Measurements from ENCODE around the gene TMEM250. TPM values are rescaled to one million over a fixed set of nuclear protein-coding genes. Genes with fewer than 3 reads are reported as not detected.

TMEM250 gene
- polyA plus RNA-seq, 1 donor (not counting 4 experiments of a cell fraction or from before 2014, with no cell fraction given): 9.9 TPM

DNA sequence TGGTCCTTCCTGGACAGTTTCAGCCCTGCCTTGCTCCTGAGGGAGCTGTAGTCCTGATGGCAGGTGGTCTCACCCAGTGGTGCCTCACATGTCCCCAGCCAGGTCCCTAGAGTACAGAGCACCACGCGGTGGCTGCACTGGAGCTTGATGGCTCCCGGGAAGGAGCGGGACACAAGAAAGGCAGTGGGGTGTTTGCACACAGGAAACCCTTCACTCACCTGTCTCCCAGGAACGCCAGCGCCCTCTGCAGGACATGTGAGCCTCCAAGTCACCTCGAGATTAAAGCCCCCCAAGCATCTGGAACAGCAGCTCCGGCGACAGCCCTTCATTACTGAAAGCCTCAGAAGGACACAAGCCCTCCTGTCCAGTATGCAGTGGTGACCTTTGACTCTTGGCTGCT, 19.9 kb upstream of the TMEM250 start:
- Histone ChIP-seq H3K27ac (ENCODE audit: control insufficient read depth, insufficient read depth, low read length) (no peak overlapping the region), H3K27me3 (ENCODE audit: control insufficient read depth, extremely low read depth, insufficient read depth, low read length) (peaks cover 42% of the 10 kb centered on the region), H3K79me2 (ENCODE audit: control insufficient read depth, insufficient read depth, low read length) (no peaks in the 10 kb centered on the region), H3K9me1 (ENCODE audit: control insufficient read depth, extremely low read depth, insufficient read depth, low read length) (no peaks in the 10 kb centered on the region), H3K4me3 (ENCODE audit: control insufficient read depth in 2 of 3, extremely low read depth in 1 of 3, insufficient read depth in 2 of 3, low read depth in 1 of 3, low read length in 3 of 3) (no peak overlapping the region), H4K20me1 (ENCODE audit: control insufficient read depth, extremely low read depth, insufficient read depth, low read length) (no peaks in the 10 kb centered on the region), H3K4me1 (ENCODE audit: control insufficient read depth, extremely low read depth, insufficient read depth, low read length) (peaks cover 13% of the 10 kb centered on the region), H3K9me3 (ENCODE audit: control insufficient read depth, low read depth, low read length) (no peaks in the 10 kb centered on the region), H3K9ac (ENCODE audit: control insufficient read depth, extremely low read depth, insufficient read depth, low read length) (no peak overlapping the region), H2AFZ (ENCODE audit: control insufficient read depth, low read length) (no peak overlapping the region), H3K36me3 (ENCODE audit: control insufficient read depth in 2 of 2, extremely low read depth in 1 of 2, insufficient read depth in 2 of 2, low read length in 2 of 2) (no peaks in the 10 kb centered on the region), H3K4me2 (ENCODE audit: control insufficient read depth, extremely low read depth, insufficient read depth, low read depth, low read length) (no peak overlapping the region)
- dilution Hi-C loops (cut with MboI; ENCODE audit: extremely low pct_ligation_motif_present, low sequenced_read_pairs): no loop called here
- no peak for FAIRE-seq
- no peak for DNase-seq (ENCODE audit: low read depth, low spot score)
- peak; percentile 56 to 68 (median 61) for TF ChIP-seq CTCF (optimal IDR thresholded peaks at IDR 0.05 in 1 of 3, IDR thresholded peaks at IDR 0.05 in 1 of 3, conservative IDR thresholded peaks at IDR 0.05 in 1 of 3; ENCODE audit: extremely low read depth in 1 of 3, insufficient read depth in 2 of 3, low read length in 3 of 3)
- TF ChIP-seq EZH2 (IDR thresholded peaks at IDR 0.05; ENCODE audit: low read length): no peak

GRCh38 chr9:136137321-136138265, 18.9 kb upstream of the TMEM250 start:
- peaks cover 13% of the 10 kb centered on the region for H3K4me1 ChIP-seq (ENCODE audit: control insufficient read depth, extremely low read depth, insufficient read depth, low read length)
- H3K9ac ChIP-seq (ENCODE audit: control insufficient read depth, extremely low read depth, insufficient read depth, low read length): no peak overlapping the region
- TF ChIP-seq CTCF (optimal IDR thresholded peaks at IDR 0.05 in 1 of 3, IDR thresholded peaks at IDR 0.05 in 1 of 3, conservative IDR thresholded peaks at IDR 0.05 in 1 of 3; ENCODE audit: extremely low read depth in 1 of 3, insufficient read depth in 2 of 3, low read length in 3 of 3) (no peak), EZH2 (IDR thresholded peaks at IDR 0.05; ENCODE audit: low read length) (no peak)
- FAIRE-seq (no peak), DNase-seq (ENCODE audit: low read depth, low spot score) (no peak)
- no peaks in the 10 kb centered on the region for H3K79me2 ChIP-seq (ENCODE audit: control insufficient read depth, insufficient read depth, low read length)
- dilution Hi-C loops (cut with MboI; ENCODE audit: extremely low pct_ligation_motif_present, low sequenced_read_pairs): no loop called here
- no peaks in the 10 kb centered on the region for H3K9me1 ChIP-seq (ENCODE audit: control insufficient read depth, extremely low read depth, insufficient read depth, low read length)
- no peak overlapping the region for H3K27ac ChIP-seq (ENCODE audit: control insufficient read depth, insufficient read depth, low read length)
- H2AFZ ChIP-seq (ENCODE audit: control insufficient read depth, low read length): no peak overlapping the region
- H3K36me3 ChIP-seq (ENCODE audit: control insufficient read depth in 2 of 2, extremely low read depth in 1 of 2, insufficient read depth in 2 of 2, low read length in 2 of 2): no peaks in the 10 kb centered on the region
- no peaks in the 10 kb centered on the region for H4K20me1 ChIP-seq (ENCODE audit: control insufficient read depth, extremely low read depth, insufficient read depth, low read length)
- H3K9me3 ChIP-seq (ENCODE audit: control insufficient read depth, low read depth, low read length): no peaks in the 10 kb centered on the region
- H3K27me3 ChIP-seq (ENCODE audit: control insufficient read depth, extremely low read depth, insufficient read depth, low read length): peaks cover 48% of the 10 kb centered on the region
- H3K4me2 ChIP-seq (ENCODE audit: control insufficient read depth, extremely low read depth, insufficient read depth, low read depth, low read length): no peak overlapping the region
- no peak overlapping the region for H3K4me3 ChIP-seq (ENCODE audit: control insufficient read depth in 2 of 3, extremely low read depth in 1 of 3, insufficient read depth in 2 of 3, low read depth in 1 of 3, low read length in 3 of 3)

All from keratinocyte (primary cell).